Measurements from ENCODE around the gene PARVA.

Gene PARVA

GRCh38 chr11:12478743-12479142, 101.4 kb downstream of the PARVA start:
- H3K9me3 ChIP-seq, result no peaks in the 10 kb centered on the region
- H3K36me3 ChIP-seq, result no peaks in the 10 kb centered on the region
- no peaks in the 10 kb centered on the region for H3K4me1 ChIP-seq (ENCODE audit: control insufficient read depth in 1 of 2, insufficient read depth in 1 of 2, low read depth in 1 of 2, low read length in 1 of 2)
- no peak for TF ChIP-seq CTCF (IDR thresholded peaks at IDR 0.05)
- H3K4me3 ChIP-seq (ENCODE audit: low read depth in 1 of 2, low read length in 1 of 2), result no peak overlapping the region
- no peaks in the 10 kb centered on the region for H3K27me3 ChIP-seq
- no peak overlapping the region for H3K27ac ChIP-seq

GRCh38 chr11:12480401-12480800, 103.0 kb downstream of the PARVA start:
- TF ChIP-seq CTCF (IDR thresholded peaks at IDR 0.05), result no peak
- H3K27me3 ChIP-seq, result no peaks in the 10 kb centered on the region
- no peak overlapping the region for H3K27ac ChIP-seq
- no peaks in the 10 kb centered on the region for H3K9me3 ChIP-seq
- H3K36me3 ChIP-seq, result no peaks in the 10 kb centered on the region
- no peaks in the 10 kb centered on the region for H3K4me1 ChIP-seq (ENCODE audit: control insufficient read depth in 1 of 2, insufficient read depth in 1 of 2, low read depth in 1 of 2, low read length in 1 of 2)
- H3K4me3 ChIP-seq (ENCODE audit: low read depth in 1 of 2, low read length in 1 of 2), result no peak overlapping the region

- Histone ChIP-seq H3K36me3 (no peaks in the 10 kb centered on the region), H3K27me3 (no peaks in the 10 kb centered on the region), H3K4me3 (ENCODE audit: low read depth in 1 of 2, low read length in 1 of 2) (no peak overlapping the region), H3K9me3 (no peaks in the 10 kb centered on the region), H3K27ac (no peak overlapping the region), H3K4me1 (ENCODE audit: control insufficient read depth in 1 of 2, insufficient read depth in 1 of 2, low read depth in 1 of 2, low read length in 1 of 2) (no peaks in the 10 kb centered on the region)
- no peak for TF ChIP-seq CTCF (IDR thresholded peaks at IDR 0.05)
Observed at GRCh38 chr11:12482839-12483238, 105.5 kb downstream of the PARVA start.

- Histone ChIP-seq H3K27ac (no peak overlapping the region), H3K9me3 (no peaks in the 10 kb centered on the region), H3K4me1 (ENCODE audit: control insufficient read depth in 1 of 2, insufficient read depth in 1 of 2, low read depth in 1 of 2, low read length in 1 of 2) (no peaks in the 10 kb centered on the region), H3K27me3 (no peaks in the 10 kb centered on the region), H3K36me3 (no peaks in the 10 kb centered on the region), H3K4me3 (ENCODE audit: low read depth in 1 of 2, low read length in 1 of 2) (no peak overlapping the region)
- no peak for TF ChIP-seq CTCF (IDR thresholded peaks at IDR 0.05)
Observed at GRCh38 chr11:12483604-12484003, 106.2 kb downstream of the PARVA start.

GRCh38 chr11:12485328-12485727, 108.0 kb downstream of the PARVA start:
- TF ChIP-seq CTCF (IDR thresholded peaks at IDR 0.05), result no peak
- Histone ChIP-seq H3K4me3 (ENCODE audit: low read depth in 1 of 2, low read length in 1 of 2) (no peak overlapping the region), H3K27ac (no peak overlapping the region), H3K9me3 (no peaks in the 10 kb centered on the region), H3K4me1 (ENCODE audit: control insufficient read depth in 1 of 2, insufficient read depth in 1 of 2, low read depth in 1 of 2, low read length in 1 of 2) (no peaks in the 10 kb centered on the region), H3K27me3 (no peaks in the 10 kb centered on the region), H3K36me3 (no peaks in the 10 kb centered on the region)

- no peak overlapping the region for H3K4me3 ChIP-seq (ENCODE audit: low read depth in 1 of 2, low read length in 1 of 2)
- no peaks in the 10 kb centered on the region for H3K36me3 ChIP-seq
- H3K27me3 ChIP-seq, result peaks cover 7% of the 10 kb centered on the region
- no peaks in the 10 kb centered on the region for H3K4me1 ChIP-seq (ENCODE audit: control insufficient read depth in 1 of 2, insufficient read depth in 1 of 2, low read depth in 1 of 2, low read length in 1 of 2)
- H3K9me3 ChIP-seq, result no peaks in the 10 kb centered on the region
- no peak for TF ChIP-seq CTCF (IDR thresholded peaks at IDR 0.05)
- H3K27ac ChIP-seq, result no peak overlapping the region
Observed at GRCh38 chr11:12489246-12489772, 111.9 kb downstream of the PARVA start.
